ENCODE results near the gene CACNA1C. TPM values are rescaled to one million over a fixed set of nuclear protein-coding genes. Genes with fewer than 3 reads are reported as not detected.

The CACNA1C gene
- total RNA-seq, 1 experiment from 2014 or later: 1.1 TPM

DNA sequence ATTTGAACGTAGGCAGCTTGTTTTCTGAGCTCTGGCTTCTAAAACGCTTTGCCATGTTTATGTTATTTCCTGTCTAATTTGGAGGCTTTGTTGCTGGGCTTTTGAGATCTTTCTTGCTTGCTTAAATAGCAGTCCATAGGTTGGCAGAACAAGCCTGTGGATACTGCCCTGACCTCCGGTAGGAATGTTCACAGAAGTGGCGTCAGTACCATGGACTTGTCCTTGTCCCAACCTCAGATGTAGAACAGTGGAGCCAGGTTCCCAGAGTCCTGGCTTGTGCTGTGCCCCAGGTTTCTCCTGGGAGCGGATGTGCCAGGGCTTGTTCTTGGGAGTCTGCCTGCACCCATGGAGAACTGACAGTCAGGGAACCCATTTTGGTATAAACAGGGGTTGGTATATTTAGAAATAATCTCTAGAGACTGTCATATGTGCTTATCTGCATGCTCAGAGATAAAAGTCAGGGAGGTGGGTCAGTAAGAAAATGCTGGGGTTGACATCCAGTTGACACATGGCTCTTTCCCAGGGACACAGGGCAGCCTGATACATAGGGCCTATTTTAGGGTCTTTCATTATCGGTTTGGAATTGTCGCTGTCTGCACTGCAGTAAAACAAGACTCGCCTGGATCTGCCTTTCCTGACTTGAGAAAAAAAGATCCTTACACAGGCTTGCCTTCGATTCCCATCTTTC lies 22.9 kb downstream of the CACNA1C start:
- no peak for DNase-seq
- H3K4me3 Mint-ChIP-seq: no peak overlapping the region

More for the DNA sequence above, 22.9 kb downstream of the CACNA1C start:
- H2AK5ac ChIP-seq (ENCODE audit: insufficient read length, low read length): no peak overlapping the region
- H2BK120ac ChIP-seq (ENCODE audit: low read depth, low read length, poor library complexity, severe bottlenecking): no peak overlapping the region
- WGBS (ENCODE audit: extremely low coverage, insufficient read length, low lambda C conversion rate): no CpG with 5 or more reads among the region's 9 CpGs
- H2BK12ac ChIP-seq (ENCODE audit: insufficient read length, low read depth, low read length): no peak overlapping the region
- H3K4ac ChIP-seq (ENCODE audit: low read depth, low read length): no peak overlapping the region
- no peaks in the 10 kb centered on the region for H3K79me1 ChIP-seq (ENCODE audit: insufficient read depth, low read depth, low read length, poor library complexity, severe bottlenecking)
- no peak overlapping the region for H4K8ac ChIP-seq (replicated peaks; ENCODE audit: insufficient read length, low read depth, low read length)
- H2AFZ ChIP-seq (ENCODE audit: low read length): no peak overlapping the region
- Mint-ChIP-seq H3K4me1 (peaks cover 3 to 18% of the 10 kb centered on the region in 2 experiments), H3K27me3 (ENCODE audit: low read depth) (peaks cover 5% of the 10 kb centered on the region; the same call in 1 of the 2 replicates), H3K36me3 (ENCODE audit: insufficient read depth in 1 of 3, low read depth in 3 of 3) (peaks cover 0 to 24% (median 14%) of the 10 kb centered on the region in 3 experiments), H3K9me3 (peaks cover 24 to 28% of the 10 kb centered on the region in 2 experiments), H3K27ac (no peak overlapping the region)
- H3K27ac ChIP-seq (ENCODE audit: insufficient read length, low read depth, low read length): no peak overlapping the region
- no peak overlapping the region for H3T11ph ChIP-seq (ENCODE audit: low read length)
- H4K91ac ChIP-seq (ENCODE audit: insufficient read length, low read depth, low read length): no peak overlapping the region
- TF ChIP-seq, protein P1, sequence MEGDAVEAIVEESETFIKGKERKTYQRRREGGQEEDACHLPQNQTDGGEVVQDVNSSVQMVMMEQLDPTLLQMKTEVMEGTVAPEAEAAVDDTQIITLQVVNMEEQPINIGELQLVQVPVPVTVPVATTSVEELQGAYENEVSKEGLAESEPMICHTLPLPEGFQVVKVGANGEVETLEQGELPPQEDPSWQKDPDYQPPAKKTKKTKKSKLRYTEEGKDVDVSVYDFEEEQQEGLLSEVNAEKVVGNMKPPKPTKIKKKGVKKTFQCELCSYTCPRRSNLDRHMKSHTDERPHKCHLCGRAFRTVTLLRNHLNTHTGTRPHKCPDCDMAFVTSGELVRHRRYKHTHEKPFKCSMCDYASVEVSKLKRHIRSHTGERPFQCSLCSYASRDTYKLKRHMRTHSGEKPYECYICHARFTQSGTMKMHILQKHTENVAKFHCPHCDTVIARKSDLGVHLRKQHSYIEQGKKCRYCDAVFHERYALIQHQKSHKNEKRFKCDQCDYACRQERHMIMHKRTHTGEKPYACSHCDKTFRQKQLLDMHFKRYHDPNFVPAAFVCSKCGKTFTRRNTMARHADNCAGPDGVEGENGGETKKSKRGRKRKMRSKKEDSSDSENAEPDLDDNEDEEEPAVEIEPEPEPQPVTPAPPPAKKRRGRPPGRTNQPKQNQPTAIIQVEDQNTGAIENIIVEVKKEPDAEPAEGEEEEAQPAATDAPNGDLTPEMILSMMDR (conservative IDR thresholded peaks at IDR 0.05): no peak
- no peak overlapping the region for H2BK20ac ChIP-seq (ENCODE audit: low read depth, low read length, poor library complexity, severe bottlenecking)
- no peak overlapping the region for H3K18ac ChIP-seq (ENCODE audit: insufficient read length, low read depth, low read length)
- no peak overlapping the region for H3K56ac ChIP-seq (ENCODE audit: insufficient read length, low read depth, low read length)
- H4K5ac ChIP-seq (ENCODE audit: insufficient read length, low read depth, low read length): no peak overlapping the region
- no peaks in the 10 kb centered on the region for H4K20me1 ChIP-seq (ENCODE audit: control insufficient read depth, insufficient read depth, insufficient read length)
- H3K23ac ChIP-seq (ENCODE audit: insufficient read length, low read depth, low read length): no peak overlapping the region
- H3K9ac ChIP-seq (ENCODE audit: extremely low read depth, insufficient read length, low read length): no peak overlapping the region
- H2BK5ac ChIP-seq (ENCODE audit: insufficient read length, low read length): no peak overlapping the region
- no peak overlapping the region for H3K14ac ChIP-seq (ENCODE audit: insufficient read depth, low read length)
- no peak overlapping the region for H3K4me2 ChIP-seq (ENCODE audit: insufficient read depth, insufficient read length, low read length)
- H2BK15ac ChIP-seq (ENCODE audit: low read depth, low read length): no peak overlapping the region
- H3K27me3 ChIP-seq (ENCODE audit: insufficient read depth, low read length): no peaks in the 10 kb centered on the region
- H3K79me2 ChIP-seq (ENCODE audit: insufficient read depth, low read length): no peaks in the 10 kb centered on the region
- no peaks in the 10 kb centered on the region for H3K9me3 ChIP-seq (ENCODE audit: control insufficient read depth, low read depth, low read length)
- no peaks in the 10 kb centered on the region for H3K4me1 ChIP-seq (ENCODE audit: insufficient read depth, low read length)
- H3K23me2 ChIP-seq (ENCODE audit: insufficient read length, low read depth, low read length, poor library complexity, severe bottlenecking): no peaks in the 10 kb centered on the region

Data from H9 (cell line).